HTR-8/SVneo (cell line): Measurements from ENCODE around the gene THPO.
A peak's percentile ranks its signal among the peaks of the same experiment; 100 is the strongest.

ENCODE experiments used
- DNase-seq: peaks from one replicate; pipeline ENCODE4 v3.0.0; 2011; ENCODE audit warnings: low spot score, mixed read lengths; ENCODE audit not compliant: insufficient read length
- FAIRE-seq: peaks from 2 replicates; lab custom pipeline; 2011; peaks lifted over from hg19 to GRCh38; lab: Jason Lieb, UNC

The THPO gene

DNA sequence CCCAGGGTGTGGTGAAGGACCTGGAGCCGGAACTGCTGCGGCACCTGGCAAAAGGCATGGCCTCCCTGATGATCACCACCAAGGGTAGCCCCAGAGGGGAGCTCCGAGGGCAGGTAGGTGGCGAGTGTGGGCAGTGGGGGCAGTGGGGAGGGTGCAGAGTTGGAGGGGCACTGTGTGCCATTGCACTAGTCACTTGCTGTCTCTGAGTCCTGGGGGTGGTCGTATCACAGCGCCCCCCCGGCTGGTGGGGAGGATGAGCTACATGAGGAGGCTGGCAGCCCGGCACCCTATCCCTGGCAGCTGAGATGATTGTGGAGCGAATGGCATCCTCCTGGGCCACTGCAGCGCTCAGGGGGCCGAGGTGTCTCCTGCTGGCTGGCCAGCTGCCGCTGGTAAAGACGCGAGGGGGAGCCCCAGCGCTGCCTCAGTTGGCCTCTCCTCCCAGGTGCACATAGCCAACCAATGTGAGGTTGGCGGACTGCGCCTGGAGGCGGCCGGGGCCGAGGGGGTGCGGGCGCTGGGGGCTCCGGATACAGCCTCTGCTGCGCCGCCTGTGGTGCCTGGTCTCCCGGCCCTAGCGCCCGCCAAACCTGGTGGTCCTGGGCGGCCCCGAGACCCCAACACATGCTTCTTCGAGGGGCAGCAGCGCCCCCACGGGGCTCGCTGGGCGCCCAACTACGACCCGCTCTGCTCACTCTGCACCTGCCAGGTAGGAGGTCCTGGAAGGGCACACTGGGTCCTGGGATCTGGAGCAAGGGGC lies 8.2 kb upstream of the THPO start:
- FAIRE-seq (no peak), DNase-seq (no peak)

DNA sequence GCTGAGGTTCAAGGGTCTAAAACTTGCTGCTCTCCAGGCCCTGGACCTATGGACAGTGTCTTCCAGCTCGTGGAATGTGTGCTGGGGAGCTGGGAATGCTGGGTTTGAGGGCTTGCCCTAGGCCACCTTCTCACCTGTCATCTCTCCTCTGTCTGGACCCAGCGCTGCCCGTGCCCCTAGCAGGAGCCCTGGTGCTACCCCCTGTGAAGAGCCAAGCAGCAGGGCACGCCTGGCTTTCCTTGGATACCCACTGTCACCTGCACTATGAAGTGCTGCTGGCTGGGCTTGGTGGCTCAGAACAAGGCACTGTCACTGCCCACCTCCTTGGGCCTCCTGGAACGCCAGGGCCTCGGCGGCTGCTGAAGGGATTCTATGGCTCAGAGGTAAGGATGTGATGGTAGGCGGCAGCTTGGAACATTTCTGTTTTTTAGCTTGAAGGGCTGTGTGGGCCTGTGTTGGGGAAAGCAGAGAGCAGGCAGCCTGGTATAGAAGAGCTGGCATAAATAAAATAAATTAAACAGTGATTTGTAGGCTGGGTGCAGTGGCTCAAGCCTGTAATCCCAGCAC lies 6.9 kb upstream of the THPO start:
- FAIRE-seq (no peak), DNase-seq (no peak)

DNA sequence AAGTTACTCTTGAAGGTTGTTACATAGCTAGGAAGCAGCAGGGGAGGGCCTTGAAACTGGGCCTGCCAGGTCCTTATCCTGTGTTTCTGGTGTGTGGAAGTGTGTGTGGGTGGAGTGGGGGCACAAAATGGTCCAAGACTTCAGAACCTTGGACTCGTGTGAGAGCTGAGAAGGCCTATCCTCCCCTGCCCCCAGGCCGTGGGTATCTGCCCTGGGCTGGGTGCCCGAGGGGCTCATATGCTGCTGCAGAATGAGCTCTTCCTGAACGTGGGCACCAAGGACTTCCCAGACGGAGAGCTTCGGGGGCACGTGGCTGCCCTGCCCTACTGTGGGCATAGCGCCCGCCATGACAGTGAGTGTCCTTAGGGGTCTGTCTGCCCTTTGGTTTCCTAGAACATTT lies 6.3 kb upstream of the THPO start:
- FAIRE-seq = no peak
- no peak for DNase-seq

DNA sequence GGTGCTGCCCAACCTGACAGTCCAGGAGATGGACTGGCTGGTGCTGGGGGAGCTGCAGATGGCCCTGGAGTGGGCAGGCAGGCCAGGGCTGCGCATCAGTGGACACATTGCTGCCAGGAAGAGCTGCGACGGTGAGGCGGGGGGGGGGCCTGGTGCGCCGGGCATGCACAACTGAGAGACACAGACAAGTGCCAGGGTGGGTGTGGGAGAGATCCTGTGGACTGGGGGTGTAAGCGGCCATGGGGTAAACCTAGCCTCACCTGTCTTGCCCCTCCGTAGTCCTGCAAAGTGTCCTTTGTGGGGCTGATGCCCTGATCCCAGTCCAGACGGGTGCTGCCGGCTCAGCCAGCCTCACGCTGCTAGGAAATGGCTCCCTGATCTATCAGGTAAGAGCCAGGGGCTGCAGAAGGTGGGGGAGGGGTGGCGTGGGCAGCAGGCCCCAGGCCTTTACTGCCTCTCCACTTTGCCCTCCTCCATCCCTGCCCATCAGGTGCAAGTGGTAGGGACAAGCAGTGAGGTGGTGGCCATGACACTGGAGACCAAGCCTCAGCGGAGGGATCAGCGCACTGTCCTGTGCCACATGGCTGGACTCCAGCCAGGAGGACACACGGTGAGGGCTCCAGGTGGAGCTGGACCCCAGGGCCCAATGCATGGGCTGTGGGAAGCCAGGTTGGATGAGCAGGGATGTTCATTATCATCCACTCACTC lies 5.2 kb upstream of the THPO start:
- FAIRE-seq (no peak), DNase-seq (no peak)

DNA sequence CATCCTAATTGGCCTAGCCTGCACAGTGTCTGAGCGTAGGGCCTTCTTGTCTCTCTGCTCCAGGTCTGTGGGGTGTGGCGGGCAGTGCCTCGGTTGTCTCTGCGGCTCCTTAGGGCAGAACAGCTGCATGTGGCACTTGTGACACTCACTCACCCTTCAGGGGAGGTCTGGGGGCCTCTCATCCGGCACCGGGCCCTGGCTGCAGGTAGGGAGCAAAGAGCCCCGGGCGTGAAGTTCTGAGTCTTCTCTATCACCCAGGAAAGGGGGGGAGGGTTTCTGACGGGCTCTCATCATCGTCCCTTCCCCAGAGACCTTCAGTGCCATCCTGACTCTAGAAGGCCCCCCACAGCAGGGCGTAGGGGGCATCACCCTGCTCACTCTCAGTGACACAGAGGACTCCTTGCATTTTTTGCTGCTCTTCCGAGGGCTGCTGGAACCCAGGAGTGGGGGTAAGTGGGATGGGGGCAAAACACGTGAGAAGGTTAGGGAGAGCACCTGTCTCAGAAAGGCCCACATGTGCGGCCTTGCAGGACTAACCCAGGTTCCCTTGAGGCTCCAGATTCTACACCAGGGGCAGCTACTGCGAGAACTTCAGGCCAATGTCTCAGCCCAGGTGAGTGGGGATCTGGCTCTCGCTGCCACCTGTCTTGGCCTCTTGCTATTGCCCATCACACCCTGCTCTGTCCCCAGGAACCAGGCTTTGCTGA lies 4.5 kb upstream of the THPO start:
- FAIRE-seq (no peak), DNase-seq (no peak)

DNA sequence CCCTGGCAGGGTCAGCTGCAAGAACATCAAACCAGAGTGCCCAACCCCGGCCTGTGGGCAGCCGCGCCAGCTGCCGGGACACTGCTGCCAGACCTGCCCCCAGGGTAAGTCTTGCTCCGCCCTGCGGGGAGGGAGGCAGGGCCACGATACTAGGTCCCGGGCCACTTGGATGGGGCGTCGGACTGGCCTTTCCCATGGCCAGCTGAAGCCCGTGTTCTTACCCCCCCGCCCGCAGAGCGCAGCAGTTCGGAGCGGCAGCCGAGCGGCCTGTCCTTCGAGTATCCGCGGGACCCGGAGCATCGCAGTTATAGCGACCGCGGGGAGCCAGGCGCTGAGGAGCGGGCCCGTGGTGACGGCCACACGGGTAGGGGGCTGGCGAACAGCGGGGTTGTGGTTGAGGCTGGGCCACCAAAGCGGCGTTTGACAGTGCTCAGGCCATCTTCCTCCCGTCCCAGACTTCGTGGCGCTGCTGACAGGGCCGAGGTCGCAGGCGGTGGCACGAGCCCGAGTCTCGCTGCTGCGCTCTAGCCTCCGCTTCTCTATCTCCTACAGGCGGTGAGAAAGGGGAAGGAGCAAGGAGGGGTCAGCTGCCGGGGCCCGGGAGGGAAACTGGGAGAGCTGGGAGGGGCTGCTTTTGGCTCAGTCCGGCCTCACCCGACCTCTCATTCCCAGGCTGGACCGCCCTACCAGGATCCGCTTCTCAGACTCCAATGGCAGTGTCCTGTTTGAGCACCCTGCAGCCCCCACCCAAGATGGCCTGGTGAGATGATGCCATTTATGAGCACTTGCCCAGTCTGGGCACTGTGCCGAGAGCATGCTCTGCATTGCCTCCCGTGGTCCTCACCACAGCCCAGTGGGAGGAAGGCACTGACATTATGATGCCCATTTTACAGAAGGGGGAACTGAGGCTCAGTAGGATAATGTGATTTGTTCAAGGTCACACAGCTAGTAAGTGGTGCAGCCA lies 3.5 kb upstream of the THPO start:
- DNase-seq (no peak), FAIRE-seq (no peak)

DNA sequence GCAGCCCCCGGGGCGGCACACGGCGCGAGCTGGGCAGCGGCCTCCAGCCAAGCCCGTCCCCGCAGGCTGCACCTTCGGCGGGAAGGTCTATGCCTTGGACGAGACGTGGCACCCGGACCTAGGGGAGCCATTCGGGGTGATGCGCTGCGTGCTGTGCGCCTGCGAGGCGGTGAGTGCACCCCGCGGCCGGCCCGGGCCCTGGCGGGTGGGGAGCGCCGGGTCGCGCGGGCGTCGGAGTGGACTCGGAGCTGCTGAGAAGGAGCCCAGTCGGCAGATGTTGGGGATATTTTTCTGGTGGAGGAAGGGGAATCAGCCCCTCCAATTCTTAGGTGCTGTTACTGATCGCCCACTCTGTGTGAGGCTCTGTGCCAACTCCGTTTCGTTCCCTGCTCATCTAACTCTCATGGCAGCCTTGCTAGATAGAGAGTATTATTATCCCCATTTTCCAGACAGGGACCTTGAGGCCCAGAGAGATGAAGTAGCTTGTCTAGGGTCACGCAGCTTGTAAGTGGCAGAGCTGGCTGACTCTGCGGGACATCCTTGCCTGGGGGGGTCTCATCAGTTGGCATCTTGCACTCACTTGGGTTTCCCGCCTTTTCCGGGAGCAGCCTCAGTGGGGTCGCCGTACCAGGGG lies 2.7 kb upstream of the THPO start:
- FAIRE-seq (no peak), DNase-seq (no peak)

DNA sequence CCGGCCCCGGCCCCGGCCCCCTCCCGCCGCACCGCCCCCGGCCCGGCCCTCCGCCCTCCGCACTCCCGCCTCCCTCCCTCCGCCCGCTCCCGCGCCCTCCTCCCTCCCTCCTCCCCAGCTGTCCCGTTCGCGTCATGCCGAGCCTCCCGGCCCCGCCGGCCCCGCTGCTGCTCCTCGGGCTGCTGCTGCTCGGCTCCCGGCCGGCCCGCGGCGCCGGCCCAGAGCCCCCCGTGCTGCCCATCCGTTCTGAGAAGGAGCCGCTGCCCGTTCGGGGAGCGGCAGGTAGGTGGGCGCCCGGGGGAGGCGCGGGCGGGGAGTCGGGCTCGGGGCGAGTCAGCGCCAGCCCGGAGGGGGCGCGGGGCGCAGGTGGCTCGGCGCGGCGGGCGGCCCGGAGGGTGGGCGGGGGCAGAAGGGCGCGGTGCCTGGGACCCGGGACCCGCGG lies 2.2 kb upstream of the THPO start:
- FAIRE-seq (peak; percentile 26), DNase-seq (peak; percentile 65)

DNA sequence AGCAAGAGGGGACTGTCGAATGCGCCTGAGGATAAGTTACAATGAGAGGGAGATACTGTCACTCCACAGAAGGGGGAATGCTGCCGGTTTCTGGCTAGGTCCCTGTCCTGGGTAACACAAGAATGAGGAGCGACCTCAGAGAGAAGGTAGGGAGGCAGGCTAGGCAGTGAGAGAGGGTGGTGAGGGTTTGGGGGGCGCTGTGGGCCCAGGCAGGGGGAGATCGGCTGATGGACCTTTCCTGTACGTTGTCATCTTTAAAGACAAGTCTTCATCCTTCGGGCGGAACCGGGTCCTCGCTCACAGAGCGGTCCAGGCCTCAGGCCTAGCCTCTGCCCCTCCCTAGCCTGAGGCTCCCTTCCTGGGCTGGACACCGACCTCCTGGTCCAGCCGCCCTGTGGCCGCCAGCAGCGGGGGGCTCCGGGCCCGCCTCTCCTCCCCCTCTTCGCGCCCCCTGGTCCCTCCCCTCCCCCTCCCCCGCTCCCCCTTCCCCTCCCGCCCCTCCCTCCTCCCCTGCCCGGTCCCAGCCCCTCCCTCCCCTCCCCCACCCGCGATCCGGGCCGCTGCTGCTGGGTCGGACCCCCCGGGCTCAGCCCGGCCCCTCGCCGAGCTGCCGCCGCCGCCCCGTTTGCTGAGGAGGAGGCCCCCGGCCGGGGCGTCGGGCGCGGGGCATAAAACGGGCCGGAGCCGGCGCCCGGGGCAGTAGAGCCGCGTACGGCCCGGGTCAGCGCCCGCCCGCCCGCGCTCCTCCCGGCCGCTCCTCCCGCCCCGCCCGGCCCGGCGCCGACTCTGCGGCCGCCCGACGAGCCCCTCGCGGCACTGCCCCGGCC lies 1.6 kb upstream of the THPO start, which contains the start of gene CHRD:
TSS of gene CHRD (plus strand) at position 697 of the 827 bp plus-strand sequence. CDS start 265 bp downstream, outside the sequence.
- DNase-seq (no peak), FAIRE-seq (no peak)

DNA sequence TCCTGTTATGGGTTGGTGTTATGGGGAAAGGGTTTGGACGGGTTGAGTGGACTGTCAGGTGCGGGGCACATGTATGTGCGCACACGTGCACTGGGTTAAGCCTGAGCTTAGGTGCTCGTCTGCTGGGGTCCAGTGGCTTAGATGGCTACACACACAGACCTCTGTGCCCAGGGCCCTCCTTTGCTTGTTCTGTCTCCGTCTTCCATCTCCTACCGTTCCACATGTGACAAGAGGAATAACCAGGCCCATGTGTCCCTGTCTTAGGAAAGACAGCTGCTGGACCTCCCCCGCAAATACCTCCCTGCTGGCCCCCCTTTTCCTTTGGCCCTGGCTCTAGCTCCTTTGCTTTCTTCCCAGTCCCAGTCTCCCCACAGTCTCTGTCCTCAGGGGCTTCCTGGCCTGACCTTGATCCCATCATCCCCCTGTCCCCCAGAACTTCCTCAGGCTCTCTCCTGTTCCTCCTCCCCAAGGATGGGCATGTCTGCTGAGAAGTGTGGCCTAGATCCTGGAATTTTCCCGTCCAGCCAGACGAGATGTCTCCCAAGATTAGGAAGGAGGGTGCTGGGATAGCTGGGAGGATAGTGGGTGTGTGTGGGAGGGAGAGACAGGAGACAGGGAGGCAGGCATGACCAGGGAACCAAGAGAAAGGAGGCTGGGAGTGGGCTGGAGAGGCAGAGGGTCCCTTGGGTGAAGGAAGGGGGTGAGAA lies 797 bp upstream of the THPO start:
- no peak for DNase-seq
- FAIRE-seq = no peak

DNA sequence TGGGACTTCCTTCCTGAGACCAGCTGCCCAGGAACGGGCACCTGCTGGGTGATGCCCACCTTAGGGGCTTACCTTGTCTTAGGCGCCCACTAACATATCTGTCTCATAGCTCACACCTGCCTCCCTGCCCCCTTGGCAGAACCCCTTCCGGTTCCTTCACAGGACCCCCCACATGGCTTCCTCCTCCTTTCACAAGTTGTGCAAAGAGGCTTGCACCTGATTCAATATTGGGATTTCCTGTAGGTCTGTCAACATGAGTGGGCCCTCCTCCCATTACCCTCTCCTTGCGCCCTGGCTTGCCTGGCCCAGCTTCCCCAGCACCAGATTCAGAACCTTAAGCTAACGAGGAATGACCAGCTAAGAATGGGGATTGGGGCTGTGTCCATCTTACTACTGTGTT lies 633 bp downstream of the THPO start:
- DNase-seq (no peak), FAIRE-seq (no peak)

DNA sequence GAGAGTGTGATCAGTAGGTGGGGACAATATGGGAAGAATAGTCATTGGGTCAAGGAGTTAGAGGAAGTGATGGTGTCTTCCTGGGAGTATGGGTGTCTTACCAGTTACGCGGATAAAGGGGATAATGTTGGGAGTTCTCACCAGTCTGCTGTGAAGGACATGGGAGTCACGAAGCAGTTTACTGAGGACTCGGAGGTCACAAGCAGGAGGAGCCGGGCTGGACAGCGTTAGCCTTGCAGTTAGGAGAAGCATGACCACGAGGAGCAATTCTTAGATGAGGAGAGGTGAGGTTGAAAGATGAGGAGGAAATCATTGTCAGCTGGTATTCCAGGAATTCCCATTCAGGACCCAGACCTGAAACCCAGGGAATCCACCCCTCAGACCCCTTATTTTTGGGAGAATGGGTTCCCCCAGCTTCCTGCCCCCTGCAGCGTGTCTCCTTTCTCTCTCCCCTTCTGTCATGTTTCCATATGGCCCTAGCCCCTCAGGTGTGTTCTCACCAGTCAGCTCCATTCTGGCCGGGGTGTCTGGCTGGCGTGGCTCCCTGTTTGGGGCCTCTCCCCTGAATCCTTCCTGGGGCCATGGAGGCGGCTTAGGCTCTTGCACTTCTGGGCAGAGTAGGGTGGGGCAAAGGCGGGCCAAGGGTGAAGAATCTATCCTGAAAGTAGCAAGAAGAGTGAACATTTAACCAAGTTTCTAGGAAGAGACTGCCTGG lies 2.1 kb downstream of the THPO start:
- DNase-seq (no peak), FAIRE-seq (no peak)

DNA sequence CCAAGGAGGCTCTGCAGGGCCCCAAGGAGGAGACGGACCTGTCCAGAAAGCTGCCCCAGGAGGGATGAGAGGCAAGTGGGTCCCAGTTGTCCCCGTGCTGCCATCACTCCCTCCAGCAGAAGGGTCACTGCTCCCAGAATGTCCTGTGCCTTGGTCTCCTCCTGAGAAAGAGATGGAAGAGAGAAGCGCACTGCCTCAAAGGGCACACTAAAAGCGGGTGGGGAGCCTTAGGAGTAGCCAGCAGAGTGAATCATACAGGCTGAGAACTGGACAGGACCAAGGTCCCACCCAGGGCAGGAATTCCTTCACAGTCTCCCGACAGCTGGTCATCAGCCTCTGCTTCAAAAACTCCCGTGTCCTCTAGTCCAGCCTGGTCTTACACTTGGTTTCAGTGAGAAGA lies 4.6 kb downstream of the THPO start:
- DNase-seq = no peak
- FAIRE-seq = no peak

DNA sequence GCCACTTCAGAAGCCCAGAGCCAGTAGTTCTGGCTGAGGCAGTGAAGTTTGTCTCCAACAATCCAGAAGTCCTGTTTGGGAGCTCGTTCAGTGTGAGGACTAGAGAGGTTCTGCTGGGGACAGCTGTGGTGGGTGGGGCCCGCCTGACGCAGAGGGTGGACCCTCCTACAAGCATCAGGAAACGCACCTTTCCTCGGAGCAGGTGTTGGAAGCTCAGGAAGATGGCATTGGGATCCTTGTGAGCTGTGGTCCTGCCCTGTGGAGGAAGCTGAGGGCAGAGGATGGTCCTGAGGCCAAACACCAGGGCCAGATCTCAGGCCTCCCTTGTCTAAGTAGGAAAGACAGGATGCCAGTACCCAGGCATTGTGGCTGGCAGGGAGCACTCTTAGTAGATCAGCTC lies 5.1 kb downstream of the THPO start:
- no peak for FAIRE-seq
- no peak for DNase-seq

DNA sequence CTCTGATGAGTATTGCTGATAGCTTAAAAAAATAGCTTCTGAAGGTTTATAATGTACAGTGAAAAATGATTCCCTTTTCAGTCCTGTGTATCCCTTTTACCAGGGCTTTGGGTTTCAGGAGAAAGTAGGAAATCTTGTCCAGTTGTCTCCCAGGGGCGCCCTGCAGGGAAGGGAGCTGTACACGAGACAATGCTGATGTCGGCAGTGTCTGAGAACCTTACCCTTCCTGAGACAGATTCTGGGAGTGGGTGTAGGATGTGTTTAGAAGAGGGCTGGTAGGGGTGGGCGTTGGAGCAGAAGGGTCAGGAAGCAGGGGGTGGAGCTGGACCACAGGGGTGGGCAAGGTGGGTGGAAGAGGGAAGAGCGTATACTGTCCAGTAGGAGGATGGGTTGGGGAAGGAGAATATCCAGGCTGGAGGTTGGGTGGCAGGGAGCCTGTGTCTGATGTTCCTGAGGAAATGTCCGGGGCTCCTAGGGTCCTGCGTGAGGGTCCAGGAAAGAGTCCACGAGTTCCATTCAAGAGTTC lies 5.6 kb downstream of the THPO start:
- FAIRE-seq = no peak
- DNase-seq = no peak

DNA sequence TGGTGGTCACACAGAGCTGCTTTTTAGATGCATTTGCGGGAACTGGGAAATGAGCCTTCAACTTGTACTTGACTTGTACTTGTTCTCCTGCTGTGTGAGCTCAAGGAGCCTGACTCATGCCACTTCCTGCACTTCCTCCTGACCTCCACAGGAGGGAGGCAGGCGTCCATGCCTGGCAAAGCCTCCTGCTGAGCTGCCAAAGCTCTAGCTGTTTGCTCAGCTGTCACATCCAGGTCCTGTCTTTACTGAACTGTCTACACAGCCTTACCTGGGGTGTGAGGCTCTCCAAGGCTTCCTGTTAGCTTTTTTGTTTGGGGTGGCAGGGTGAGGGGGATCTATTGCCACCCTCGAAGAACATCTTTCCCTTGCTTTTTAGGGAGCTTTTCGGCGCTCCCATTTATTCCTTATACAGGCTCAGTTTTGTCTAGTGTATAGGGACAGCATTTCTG lies 6.4 kb downstream of the THPO start:
- peak; percentile 54 for FAIRE-seq
- DNase-seq = peak; percentile 90
